Effector memory CD4-positive, alpha-beta T cell (primary cell): Measurements from ENCODE around the gene IPCEF1.

Experiments
- DNase-seq, 3 donors: peaks; one replicate each; pipeline ENCODE4 v3.0.0-alpha.2; 2020
- H3K27ac ChIP-seq: 2 replicates; pipeline ENCODE4 v1.7.0; 2013; ENCODE audit warnings: mild to moderate bottlenecking, low read length, moderate library complexity; ENCODE audit not compliant: insufficient read depth, poor library complexity, severe bottlenecking
- H3K27me3 ChIP-seq: replicated peaks from 2 replicates; pipeline ENCODE4 v1.7.0; 2013; ENCODE audit warnings: mild to moderate bottlenecking, low read length; ENCODE audit not compliant: insufficient read depth, control insufficient read depth, poor library complexity, severe bottlenecking
- H3K36me3 ChIP-seq: 2 replicates; pipeline ENCODE4 v1.7.0; 2013; ENCODE audit warnings: mild to moderate bottlenecking, low read length, moderate library complexity; ENCODE audit not compliant: control insufficient read depth, insufficient read depth
- H3K4me1 ChIP-seq: 2 replicates; pipeline ENCODE4 v1.7.0; 2013; ENCODE audit warnings: low read length, mild to moderate bottlenecking; ENCODE audit not compliant: control insufficient read depth, insufficient read depth, poor library complexity, severe bottlenecking
- H3K4me3 ChIP-seq: 2 replicates; pipeline ENCODE4 v1.7.0; 2013; ENCODE audit warnings: low read length, low read depth, mild to moderate bottlenecking; ENCODE audit not compliant: insufficient read depth, poor library complexity, severe bottlenecking
- H3K9me3 ChIP-seq: 2 replicates; pipeline ENCODE4 v1.7.0; 2013; ENCODE audit warnings: mild to moderate bottlenecking, low read length, moderate library complexity; ENCODE audit not compliant: control insufficient read depth

IPCEF1 gene

GRCh38 chr6:154230393-154230792 is 126.2 kb downstream of the IPCEF1 start:
- Histone ChIP-seq H3K27me3 (no peaks in the 10 kb centered on the region), H3K36me3 (no peaks in the 10 kb centered on the region), H3K27ac (peak overlapping the region; percentile 49), H3K4me3 (peak overlapping the region; percentile 47), H3K4me1 (peaks cover 21% of the 10 kb centered on the region), H3K9me3 (no peaks in the 10 kb centered on the region)
- DNase-seq, result no peak

GRCh38 chr6:154229786-154230185 is 126.8 kb downstream of the IPCEF1 start:
- Histone ChIP-seq H3K27ac (peak overlapping the region; percentile 49), H3K9me3 (no peaks in the 10 kb centered on the region), H3K27me3 (no peaks in the 10 kb centered on the region), H3K4me3 (peak overlapping the region; percentile 47), H3K4me1 (peaks cover 21% of the 10 kb centered on the region), H3K36me3 (no peaks in the 10 kb centered on the region)
- peak in 2 of 3 donors; percentile 8 to 14 for DNase-seq

- no peak overlapping the region for H3K27ac ChIP-seq
- H3K9me3 ChIP-seq, result no peaks in the 10 kb centered on the region
- no peaks in the 10 kb centered on the region for H3K36me3 ChIP-seq
- peaks cover 11% of the 10 kb centered on the region for H3K4me1 ChIP-seq
- DNase-seq, result no peak
- no peaks in the 10 kb centered on the region for H3K27me3 ChIP-seq
- H3K4me3 ChIP-seq, result no peak overlapping the region
Measured at GRCh38 chr6:154228521-154228905, 128.1 kb downstream of the IPCEF1 start.

GRCh38 chr6:154227862-154228520 is 128.6 kb downstream of the IPCEF1 start:
- peaks cover 10% of the 10 kb centered on the region for H3K4me1 ChIP-seq
- no peak overlapping the region for H3K27ac ChIP-seq
- H3K36me3 ChIP-seq, result peaks cover 1% of the 10 kb centered on the region
- H3K27me3 ChIP-seq, result no peaks in the 10 kb centered on the region
- no peaks in the 10 kb centered on the region for H3K9me3 ChIP-seq
- DNase-seq, result no peak
- H3K4me3 ChIP-seq, result no peak overlapping the region

GRCh38 chr6:154226461-154226860 is 130.1 kb downstream of the IPCEF1 start:
- Histone ChIP-seq H3K27me3 (no peaks in the 10 kb centered on the region), H3K36me3 (peaks cover 11% of the 10 kb centered on the region), H3K4me3 (no peak overlapping the region), H3K27ac (no peak overlapping the region), H3K4me1 (peaks cover 5% of the 10 kb centered on the region), H3K9me3 (no peaks in the 10 kb centered on the region)
- DNase-seq, result no peak

GRCh38 chr6:154223296-154223695 is 133.3 kb downstream of the IPCEF1 start:
- H3K27me3 ChIP-seq, result no peaks in the 10 kb centered on the region
- H3K9me3 ChIP-seq, result no peaks in the 10 kb centered on the region
- peaks cover 10% of the 10 kb centered on the region for H3K4me1 ChIP-seq
- no peak for DNase-seq
- H3K36me3 ChIP-seq, result peaks cover 23% of the 10 kb centered on the region
- no peak overlapping the region for H3K27ac ChIP-seq
- no peak overlapping the region for H3K4me3 ChIP-seq

- H3K9me3 ChIP-seq, result no peaks in the 10 kb centered on the region
- H3K27me3 ChIP-seq, result no peaks in the 10 kb centered on the region
- H3K4me3 ChIP-seq, result no peak overlapping the region
- no peak for DNase-seq
- H3K4me1 ChIP-seq, result peaks cover 10% of the 10 kb centered on the region
- H3K27ac ChIP-seq, result no peak overlapping the region
- peaks cover 23% of the 10 kb centered on the region for H3K36me3 ChIP-seq
Measured at GRCh38 chr6:154222716-154223115, 133.9 kb downstream of the IPCEF1 start.

- Histone ChIP-seq H3K4me1 (peaks cover 10% of the 10 kb centered on the region), H3K9me3 (no peaks in the 10 kb centered on the region), H3K36me3 (peaks cover 27% of the 10 kb centered on the region), H3K27me3 (no peaks in the 10 kb centered on the region), H3K4me3 (no peak overlapping the region), H3K27ac (no peak overlapping the region)
- DNase-seq, result no peak
Measured at GRCh38 chr6:154219250-154219649, 137.4 kb downstream of the IPCEF1 start.

- no peaks in the 10 kb centered on the region for H3K27me3 ChIP-seq
- no peak overlapping the region for H3K27ac ChIP-seq
- no peak overlapping the region for H3K4me3 ChIP-seq
- H3K4me1 ChIP-seq, result peaks cover 10% of the 10 kb centered on the region
- DNase-seq, result no peak
- no peaks in the 10 kb centered on the region for H3K9me3 ChIP-seq
- H3K36me3 ChIP-seq, result peaks cover 29% of the 10 kb centered on the region
Measured at GRCh38 chr6:154218787-154219186, 137.8 kb downstream of the IPCEF1 start.

GRCh38 chr6:154218301-154218700 is 138.3 kb downstream of the IPCEF1 start:
- H3K27ac ChIP-seq, result no peak overlapping the region
- H3K36me3 ChIP-seq, result peaks cover 32% of the 10 kb centered on the region
- no peak overlapping the region for H3K4me3 ChIP-seq
- DNase-seq, result no peak
- H3K4me1 ChIP-seq, result peaks cover 10% of the 10 kb centered on the region
- H3K9me3 ChIP-seq, result no peaks in the 10 kb centered on the region
- H3K27me3 ChIP-seq, result no peaks in the 10 kb centered on the region
